ENCODE results near the gene HTR2C.

The HTR2C gene

DNA sequence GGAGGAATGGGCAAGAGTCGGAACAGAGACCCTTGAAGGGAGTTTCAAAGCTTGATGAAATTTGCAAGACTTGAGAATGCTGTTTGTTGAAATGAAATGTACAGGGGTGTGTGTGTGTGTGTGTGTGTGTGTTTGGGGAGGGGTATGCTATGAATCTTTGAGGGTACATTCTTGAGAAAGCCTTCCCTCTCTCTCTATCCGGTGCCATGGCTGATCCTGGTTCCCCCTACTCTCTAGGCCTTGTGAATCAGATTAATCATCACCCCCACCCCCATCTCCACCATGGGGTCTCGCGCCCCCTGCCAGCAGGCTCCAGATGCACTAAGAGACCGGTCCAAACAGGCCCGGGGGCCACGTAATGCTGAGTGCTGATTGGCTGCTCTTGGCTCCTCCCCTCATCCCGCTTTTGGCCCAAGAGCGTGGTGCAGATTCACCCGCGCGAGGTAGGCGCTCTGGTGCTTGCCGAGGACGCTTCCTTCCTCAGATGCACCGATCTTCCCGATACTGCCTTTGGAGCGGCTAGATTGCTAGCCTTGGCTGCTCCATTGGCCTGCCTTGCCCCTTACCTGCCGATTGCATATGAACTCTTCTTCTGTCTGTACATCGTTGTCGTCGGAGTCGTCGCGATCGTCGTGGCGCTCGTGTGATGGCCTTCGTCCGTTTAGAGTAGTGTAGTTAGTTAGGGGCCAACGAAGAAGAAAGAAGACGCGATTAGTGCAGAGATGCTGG lies at the start of gene HTR2C:
HTR2C (plus strand) TSS at position 441 of the 729 bp plus-strand sequence. CDS start 142,851 bp downstream, outside the sequence.
- H3K4me1 ChIP-seq (ENCODE audit: insufficient read depth, insufficient read length), result no peaks in the 10 kb centered on the region
- no peaks in the 10 kb centered on the region for H3K27me3 ChIP-seq (ENCODE audit: insufficient read depth, insufficient read length)
- H3K36me3 ChIP-seq (ENCODE audit: insufficient read depth, insufficient read length, low read length), result peaks cover 6% of the 10 kb centered on the region
- no peak within 1 kb of the TSS for H3K9ac ChIP-seq (ENCODE audit: insufficient read length, low read depth)
- no peak for DNase-seq (ENCODE audit: low read depth, low spot score)
- no peak for TF ChIP-seq YY1 (IDR thresholded peaks at IDR 0.05; ENCODE audit: insufficient read depth, insufficient read length)
- no peak within 1 kb of the TSS for H3K4me3 ChIP-seq (ENCODE audit: insufficient read length, low read depth)
- H3K9me3 ChIP-seq (ENCODE audit: insufficient read depth, low read length), result no peaks in the 10 kb centered on the region

DNA sequence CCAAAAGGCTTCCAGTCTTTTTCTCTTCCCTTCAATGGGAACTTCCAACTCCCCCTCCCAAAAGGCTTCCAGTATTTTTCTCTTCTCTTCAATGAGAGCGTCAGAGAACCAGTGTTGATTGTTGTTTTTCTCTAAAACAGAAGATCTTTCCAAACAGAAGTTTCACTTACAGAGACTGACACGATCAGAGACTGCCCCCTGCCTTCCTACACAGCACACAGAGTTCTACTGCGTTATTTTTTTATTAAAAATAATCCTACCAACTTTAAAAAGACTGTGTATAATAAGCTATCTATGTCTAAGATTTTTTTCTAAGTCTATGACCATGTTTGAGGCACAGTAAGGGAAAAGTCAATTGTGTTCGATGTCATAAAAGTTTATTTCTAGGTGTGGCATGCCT lies 3.5 kb upstream of the HTR2C start:
- no peak for TF ChIP-seq SUZ12 (IDR thresholded peaks at IDR 0.05; ENCODE audit: extremely low read depth, insufficient read depth, insufficient read length)
- TF ChIP-seq YY1 (IDR thresholded peaks at IDR 0.05; ENCODE audit: insufficient read depth, insufficient read length), result no peak
- TF ChIP-seq ZNF274 (IDR thresholded peaks at IDR 0.05; ENCODE audit: low read depth, low read length), result no peak
- H3K36me3 ChIP-seq (ENCODE audit: insufficient read depth, insufficient read length, low read length), result peaks cover 6% of the 10 kb centered on the region
- H3K4me1 ChIP-seq (ENCODE audit: insufficient read depth, insufficient read length), result no peaks in the 10 kb centered on the region
- no peaks in the 10 kb centered on the region for H3K9me3 ChIP-seq (ENCODE audit: insufficient read depth, low read length)
- H3K9ac ChIP-seq (ENCODE audit: insufficient read length, low read depth), result no peak overlapping the region
- no peak for DNase-seq (ENCODE audit: low read depth, low spot score)
- H3K4me3 ChIP-seq (ENCODE audit: insufficient read length, low read depth), result no peak overlapping the region
- no peaks in the 10 kb centered on the region for H3K27me3 ChIP-seq (ENCODE audit: insufficient read depth, insufficient read length)

DNA sequence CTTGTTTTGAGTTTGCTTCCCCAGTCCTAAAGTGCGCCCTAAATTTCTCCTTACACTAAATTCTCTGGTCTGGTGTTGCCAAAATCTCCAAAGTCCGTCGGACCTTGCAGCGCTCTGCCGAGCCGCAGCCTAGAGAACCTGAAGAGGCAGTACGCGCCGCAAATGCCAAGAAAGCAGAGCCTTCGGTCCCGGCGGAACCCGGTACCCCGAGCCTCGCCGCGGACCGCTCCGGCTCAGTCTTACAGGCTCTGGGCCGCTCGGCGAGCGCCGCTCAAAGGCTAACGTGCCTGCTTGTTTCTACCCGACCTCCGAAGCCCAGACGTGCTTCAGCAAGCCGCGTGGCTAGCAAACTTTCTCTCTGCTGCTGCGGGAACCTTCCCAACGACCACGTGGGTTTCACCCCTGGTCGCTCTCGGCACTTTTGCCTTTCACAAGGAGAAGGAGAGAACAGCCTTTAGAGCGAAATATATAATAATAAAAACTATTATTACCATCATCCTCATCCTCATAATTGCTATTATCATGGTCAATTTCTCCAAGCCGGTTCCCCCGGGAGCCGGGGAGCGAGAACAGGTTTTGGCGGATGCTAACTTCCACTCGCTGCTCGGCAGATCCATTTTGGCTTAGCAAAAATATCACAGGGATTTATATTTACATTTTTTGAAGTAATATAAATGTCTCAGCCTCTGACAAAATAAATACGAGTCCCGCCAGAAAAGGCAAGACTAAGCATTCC lies 2.2 kb upstream of the HTR2C start:
- peaks cover 6% of the 10 kb centered on the region for H3K36me3 ChIP-seq (ENCODE audit: insufficient read depth, insufficient read length, low read length)
- DNase-seq (ENCODE audit: low read depth, low spot score), result no peak
- no peaks in the 10 kb centered on the region for H3K9me3 ChIP-seq (ENCODE audit: insufficient read depth, low read length)
- no peaks in the 10 kb centered on the region for H3K27me3 ChIP-seq (ENCODE audit: insufficient read depth, insufficient read length)
- TF ChIP-seq SUZ12 (IDR thresholded peaks at IDR 0.05; ENCODE audit: extremely low read depth, insufficient read depth, insufficient read length) (no peak), ZNF274 (IDR thresholded peaks at IDR 0.05; ENCODE audit: low read depth, low read length) (no peak), YY1 (IDR thresholded peaks at IDR 0.05; ENCODE audit: insufficient read depth, insufficient read length) (no peak)
- no peaks in the 10 kb centered on the region for H3K4me1 ChIP-seq (ENCODE audit: insufficient read depth, insufficient read length)
- H3K9ac ChIP-seq (ENCODE audit: insufficient read length, low read depth), result no peak overlapping the region
- no peak overlapping the region for H3K4me3 ChIP-seq (ENCODE audit: insufficient read length, low read depth)

- no peak for TF ChIP-seq YY1 (IDR thresholded peaks at IDR 0.05; ENCODE audit: insufficient read depth, insufficient read length)
- TF ChIP-seq SUZ12 (IDR thresholded peaks at IDR 0.05; ENCODE audit: extremely low read depth, insufficient read depth, insufficient read length), result no peak
- no peak for TF ChIP-seq ZNF274 (IDR thresholded peaks at IDR 0.05; ENCODE audit: low read depth, low read length)
- no peak for DNase-seq (ENCODE audit: low read depth, low spot score)
- Histone ChIP-seq H3K9me3 (ENCODE audit: insufficient read depth, low read length) (no peaks in the 10 kb centered on the region), H3K9ac (ENCODE audit: insufficient read length, low read depth) (no peak overlapping the region), H3K4me1 (ENCODE audit: insufficient read depth, insufficient read length) (no peaks in the 10 kb centered on the region), H3K27me3 (ENCODE audit: insufficient read depth, insufficient read length) (no peaks in the 10 kb centered on the region), H3K4me3 (ENCODE audit: insufficient read length, low read depth) (no peak overlapping the region), H3K36me3 (ENCODE audit: insufficient read depth, insufficient read length, low read length) (peaks cover 6% of the 10 kb centered on the region)
Observed at GRCh38 chrX:114582264-114582632, 1.6 kb upstream of the HTR2C start.

DNA sequence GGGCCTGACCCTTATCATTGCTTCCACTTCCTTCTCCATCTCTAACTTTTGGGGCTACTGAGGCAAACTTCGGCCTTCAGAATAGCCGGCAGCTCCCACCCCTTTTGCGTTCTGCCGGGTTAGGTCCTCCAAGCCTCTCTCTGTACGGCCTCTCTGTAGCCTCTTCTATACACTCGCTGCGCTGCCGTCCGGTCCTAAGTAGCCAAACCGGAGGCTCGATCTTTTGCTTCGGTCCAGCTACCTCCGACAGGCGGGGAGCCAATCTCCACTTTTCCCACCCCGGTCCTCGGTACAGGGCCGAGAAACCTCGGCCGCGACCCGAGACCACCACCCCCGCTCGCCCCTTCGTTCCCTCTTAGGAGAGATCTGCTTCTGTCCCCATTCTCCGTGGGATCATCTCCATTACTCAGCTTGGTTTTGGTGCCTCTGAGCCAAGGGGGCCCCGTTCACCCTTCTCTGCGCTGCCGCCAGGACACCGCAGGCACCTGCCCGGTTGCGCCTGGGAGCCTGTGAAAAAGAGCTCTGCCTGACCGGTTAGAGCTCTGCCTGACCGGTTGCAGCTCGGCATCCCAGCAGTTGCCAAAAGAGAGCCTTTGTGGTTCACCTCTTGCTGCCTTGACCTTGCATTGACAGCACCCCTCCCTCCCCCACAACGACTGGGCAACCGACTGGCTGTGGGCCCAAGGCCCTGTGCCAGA lies 1.0 kb upstream of the HTR2C start:
- H3K4me3 ChIP-seq (ENCODE audit: insufficient read length, low read depth), result no peak overlapping the region
- H3K36me3 ChIP-seq (ENCODE audit: insufficient read depth, insufficient read length, low read length), result peaks cover 6% of the 10 kb centered on the region
- H3K4me1 ChIP-seq (ENCODE audit: insufficient read depth, insufficient read length), result no peaks in the 10 kb centered on the region
- no peak for DNase-seq (ENCODE audit: low read depth, low spot score)
- no peaks in the 10 kb centered on the region for H3K27me3 ChIP-seq (ENCODE audit: insufficient read depth, insufficient read length)
- H3K9me3 ChIP-seq (ENCODE audit: insufficient read depth, low read length), result no peaks in the 10 kb centered on the region
- no peak overlapping the region for H3K9ac ChIP-seq (ENCODE audit: insufficient read length, low read depth)
- TF ChIP-seq ZNF274 (IDR thresholded peaks at IDR 0.05; ENCODE audit: low read depth, low read length) (no peak), SUZ12 (IDR thresholded peaks at IDR 0.05; ENCODE audit: extremely low read depth, insufficient read depth, insufficient read length) (no peak), YY1 (IDR thresholded peaks at IDR 0.05; ENCODE audit: insufficient read depth, insufficient read length) (no peak)

DNA sequence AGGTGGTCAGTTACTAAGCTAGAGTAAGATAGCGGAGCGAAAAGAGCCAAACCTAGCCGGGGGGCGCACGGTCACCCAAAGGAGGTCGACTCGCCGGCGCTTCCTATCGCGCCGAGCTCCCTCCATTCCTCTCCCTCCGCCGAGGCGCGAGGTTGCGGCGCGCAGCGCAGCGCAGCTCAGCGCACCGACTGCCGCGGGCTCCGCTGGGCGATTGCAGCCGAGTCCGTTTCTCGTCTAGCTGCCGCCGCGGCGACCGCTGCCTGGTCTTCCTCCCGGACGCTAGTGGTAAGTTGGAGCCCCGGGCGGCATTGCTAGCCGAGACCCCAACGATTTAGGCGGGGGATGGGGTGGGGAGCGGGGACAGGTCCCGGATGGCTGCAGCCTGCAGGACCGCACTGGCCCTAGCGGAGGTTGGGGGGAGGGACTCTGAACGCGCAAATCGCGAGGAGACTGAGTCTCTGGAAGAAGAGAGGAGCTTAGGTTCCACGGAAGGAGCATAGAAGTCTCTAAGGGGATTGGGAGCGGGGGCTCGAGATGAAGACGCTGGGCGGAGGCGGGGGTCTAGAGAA lies 573 bp downstream of the HTR2C start:
- Histone ChIP-seq H3K9me3 (ENCODE audit: insufficient read depth, low read length) (no peaks in the 10 kb centered on the region), H3K27me3 (ENCODE audit: insufficient read depth, insufficient read length) (no peaks in the 10 kb centered on the region), H3K4me3 (ENCODE audit: insufficient read length, low read depth) (no peak overlapping the region)

More for the DNA sequence above, 573 bp downstream of the HTR2C start:
- no peak overlapping the region for H3K9ac ChIP-seq (ENCODE audit: insufficient read length, low read depth)
- H3K4me1 ChIP-seq (ENCODE audit: insufficient read depth, insufficient read length), result no peaks in the 10 kb centered on the region
- no peak for DNase-seq (ENCODE audit: low read depth, low spot score)
- TF ChIP-seq ZNF274 (IDR thresholded peaks at IDR 0.05; ENCODE audit: low read depth, low read length), result no peak
- TF ChIP-seq YY1 (IDR thresholded peaks at IDR 0.05; ENCODE audit: insufficient read depth, insufficient read length), result no peak
- TF ChIP-seq SUZ12 (IDR thresholded peaks at IDR 0.05; ENCODE audit: extremely low read depth, insufficient read depth, insufficient read length), result no peak
- H3K36me3 ChIP-seq (ENCODE audit: insufficient read depth, insufficient read length, low read length), result peaks cover 6% of the 10 kb centered on the region
